Measurements from ENCODE around the gene SMIM24.

Gene SMIM24

GRCh38 chr19:3426433-3426832, 53.9 kb downstream of the SMIM24 start:
- no peak for DNase-seq
